ENCODE measurements around the gene YAP1.

Gene YAP1

GRCh38 chr11:102202972-102203371 lies 92.7 kb downstream of the YAP1 start:
- no peak for DNase-seq

DNA sequence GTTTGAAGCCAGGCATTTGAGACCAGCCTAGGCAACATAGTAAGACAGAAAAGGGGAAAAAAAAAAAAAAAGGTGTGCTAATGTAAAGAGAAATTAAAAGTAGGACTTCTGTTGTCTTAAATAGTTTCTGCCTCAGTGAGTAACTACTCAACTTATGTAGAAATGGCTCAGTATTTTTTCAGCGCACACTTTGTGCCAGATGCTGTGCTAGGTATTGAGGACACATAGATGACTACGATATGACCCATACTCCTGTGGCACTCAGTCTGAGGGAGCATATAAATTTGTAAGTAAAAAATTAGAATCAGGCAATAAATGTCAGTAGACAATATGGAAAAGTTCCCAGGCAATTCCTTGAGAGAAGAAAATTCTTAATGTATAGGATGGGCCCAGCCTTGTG lies 93.9 kb downstream of the YAP1 start:
- DNase-seq = no peak

DNA sequence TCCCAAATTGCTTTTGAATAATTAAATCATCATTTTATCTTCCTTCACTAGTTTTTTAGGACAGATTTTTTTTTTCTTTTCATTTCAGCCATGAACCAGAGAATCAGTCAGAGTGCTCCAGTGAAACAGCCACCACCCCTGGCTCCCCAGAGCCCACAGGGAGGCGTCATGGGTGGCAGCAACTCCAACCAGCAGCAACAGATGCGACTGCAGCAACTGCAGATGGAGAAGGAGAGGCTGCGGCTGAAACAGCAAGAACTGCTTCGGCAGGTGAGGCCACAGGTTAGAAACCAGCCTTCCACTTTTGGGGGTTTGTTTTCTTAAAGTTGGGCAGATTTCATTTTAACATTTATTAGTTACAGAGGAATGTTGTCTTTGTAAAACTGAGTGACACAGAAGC lies 95.6 kb downstream of the YAP1 start:
- no peak for DNase-seq

- DNase-seq = no peak
Measured at GRCh38 chr11:102208835-102209234, 98.6 kb downstream of the YAP1 start.

DNA sequence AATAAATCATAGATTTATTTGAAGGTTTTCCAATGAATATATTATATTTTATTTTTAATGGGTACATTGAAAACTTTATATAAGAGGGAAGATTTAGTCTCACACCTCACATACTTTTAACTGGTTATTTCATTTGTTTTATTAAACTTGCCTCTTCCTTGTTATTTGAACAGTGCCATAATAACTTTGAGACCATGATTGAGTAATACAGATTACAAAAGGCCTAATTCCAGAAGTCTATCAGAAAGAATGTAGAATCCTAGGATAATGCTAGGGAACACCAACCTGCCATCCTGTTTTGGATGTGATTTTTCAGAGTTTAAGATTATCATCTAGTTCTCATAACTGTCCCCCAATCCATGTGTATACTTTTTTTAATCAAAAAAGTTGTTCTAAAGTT lies 104.4 kb downstream of the YAP1 start:
- DNase-seq = no peak

DNA sequence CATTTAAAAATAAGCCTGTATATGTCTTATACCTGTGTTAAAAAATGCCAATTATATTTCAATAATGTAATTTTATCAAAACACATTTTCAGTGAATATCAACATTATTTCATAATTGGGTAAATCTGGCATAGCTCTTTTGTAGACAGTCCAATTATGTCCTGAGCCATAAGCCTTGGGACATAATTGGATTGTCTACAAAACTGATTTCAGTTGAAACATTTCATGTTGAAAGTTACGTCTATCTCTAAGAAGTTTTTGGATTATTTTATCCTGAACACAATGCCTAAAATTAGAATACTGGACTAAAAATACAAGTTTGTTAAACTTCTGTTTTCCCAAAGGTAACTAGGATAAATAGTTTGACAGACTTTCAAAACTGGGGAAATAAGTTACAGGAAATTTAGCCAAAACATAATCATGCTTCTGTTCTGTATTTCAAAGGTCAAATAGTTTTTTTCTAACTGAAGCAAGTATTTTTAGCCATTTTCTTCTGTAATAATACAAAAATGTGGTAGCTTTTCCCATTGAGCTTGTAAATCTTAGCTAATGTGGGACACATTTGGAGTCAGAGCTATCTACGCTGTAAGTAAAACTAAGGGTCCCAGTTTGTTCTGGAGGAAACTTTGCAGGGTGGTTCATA lies 106.3 kb downstream of the YAP1 start:
- no peak for DNase-seq

- DNase-seq = no peak
Measured at GRCh38 chr11:102220728-102221467, 110.7 kb downstream of the YAP1 start.

- no peak for DNase-seq
Measured at GRCh38 chr11:102223859-102224258, 113.6 kb downstream of the YAP1 start.

- DNase-seq = no peak
Measured at GRCh38 chr11:102225689-102226568, 115.7 kb downstream of the YAP1 start.

- DNase-seq = no peak
Measured at GRCh38 chr11:102226702-102227490, 116.6 kb downstream of the YAP1 start.

GRCh38 chr11:102229510-102230123 lies 119.4 kb downstream of the YAP1 start:
- no peak for DNase-seq

- DNase-seq = no peak
Measured at GRCh38 chr11:102230186-102230585, 119.9 kb downstream of the YAP1 start.

GRCh38 chr11:102230911-102231310 lies 120.7 kb downstream of the YAP1 start:
- no peak for DNase-seq

DNA sequence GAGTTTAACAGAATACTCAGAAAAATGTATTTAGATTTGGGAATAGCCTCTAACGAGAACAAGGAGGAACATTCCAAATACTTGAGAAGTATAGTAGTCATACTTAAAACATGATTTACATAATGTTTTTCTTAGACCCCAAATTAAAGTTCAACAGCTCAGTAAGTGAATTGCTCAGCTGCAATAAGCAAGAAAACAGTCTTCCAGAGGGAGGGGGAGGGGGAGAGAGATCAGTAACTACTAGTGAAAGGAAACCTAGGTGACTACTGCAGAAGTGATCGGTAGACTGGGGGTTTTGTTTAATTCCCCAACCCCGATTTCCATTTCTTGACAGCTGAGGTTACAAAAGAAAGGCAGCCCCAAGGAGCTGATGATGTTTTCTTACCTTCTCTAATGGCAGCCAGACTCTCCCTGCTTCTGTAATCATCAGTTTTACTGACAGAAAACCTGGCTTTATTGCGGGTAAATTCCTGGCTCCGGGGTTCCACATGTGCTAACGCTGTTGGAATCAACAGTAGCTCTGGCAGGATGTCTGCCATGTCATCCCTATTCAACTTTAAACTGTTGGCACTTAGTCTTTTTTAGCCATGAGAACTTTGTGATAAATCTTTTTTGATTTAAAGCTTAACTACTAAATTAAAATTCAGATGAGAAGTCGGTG lies 124.7 kb downstream of the YAP1 start:
- no peak for DNase-seq

GRCh38 chr11:102237096-102237735 lies 127.0 kb downstream of the YAP1 start:
- DNase-seq = no peak

- DNase-seq = no peak
Measured at GRCh38 chr11:102238391-102238821, 128.2 kb downstream of the YAP1 start.

DNA sequence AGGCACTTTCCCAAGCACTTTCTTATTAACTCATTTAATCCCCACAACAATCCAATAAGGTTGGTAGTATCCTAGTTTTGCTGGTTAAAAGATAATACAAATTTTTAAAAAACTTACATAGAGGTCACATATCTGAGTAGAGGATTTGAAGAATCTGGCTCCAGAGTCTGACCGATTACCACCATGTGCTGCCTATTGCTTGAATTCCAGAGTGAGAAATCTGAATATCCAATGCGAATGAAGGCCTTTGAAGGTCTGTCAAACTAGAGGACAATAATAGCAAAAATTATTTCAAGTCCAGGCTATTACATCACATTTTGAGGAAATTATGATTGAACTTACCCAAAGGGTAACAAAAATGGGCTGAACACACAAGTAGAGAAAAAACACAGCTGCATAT lies 129.2 kb downstream of the YAP1 start:
- no peak for DNase-seq

GRCh38 chr11:102239911-102240310 lies 129.7 kb downstream of the YAP1 start:
- DNase-seq = peak in 1 of 3 experiments; percentile 40

DNA sequence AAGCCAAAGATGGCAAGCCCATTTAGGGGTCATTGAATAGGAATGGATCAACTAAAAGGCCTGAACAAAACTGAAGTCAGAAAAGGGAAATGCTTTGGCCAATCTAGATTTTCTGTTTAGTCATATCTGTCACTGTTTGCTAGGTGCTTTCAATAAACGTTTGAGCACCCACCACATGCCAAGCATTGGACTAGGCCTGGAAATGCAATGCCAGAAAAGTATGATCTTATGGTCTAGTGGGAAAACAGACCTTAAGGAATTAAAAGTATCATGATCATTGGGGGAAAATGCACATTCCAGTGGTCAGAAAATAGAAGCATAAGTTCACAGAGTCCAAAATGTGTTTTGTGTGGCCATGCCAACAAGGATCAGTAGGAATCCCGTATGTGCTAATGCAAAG lies 130.3 kb downstream of the YAP1 start:
- no peak for DNase-seq

- no peak for DNase-seq
Measured at GRCh38 chr11:102241026-102241425, 130.8 kb downstream of the YAP1 start.

DNA sequence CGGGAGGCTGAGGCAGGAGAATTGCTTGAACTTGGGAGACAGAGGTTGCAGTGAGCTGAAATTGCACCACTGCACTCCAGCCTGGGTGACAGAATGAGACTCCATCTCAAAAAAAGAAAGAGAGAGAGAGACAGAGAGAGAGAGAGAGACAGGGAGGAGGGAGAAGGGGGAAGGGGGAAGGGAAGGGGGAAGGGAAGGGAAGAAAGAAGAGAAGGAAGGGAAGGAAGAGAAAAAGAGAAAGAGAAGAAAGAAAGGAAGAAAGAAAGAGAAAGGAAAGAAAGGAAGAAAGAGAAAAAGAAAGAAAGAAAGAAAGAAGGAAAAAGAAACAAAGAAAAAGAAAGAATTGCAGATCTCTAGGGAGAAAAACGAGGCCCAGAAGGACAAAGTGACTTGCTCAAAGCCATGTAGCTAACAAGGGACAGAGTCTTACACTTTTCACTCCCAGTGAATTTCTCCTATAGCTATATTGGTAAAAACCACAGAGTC lies 133.2 kb downstream of the YAP1 start:
- no peak for DNase-seq

All from NCI-H1417 (cell line).